Endometrium (tissue), 2 donors: ENCODE results near the gene MAG.

Experiments
- FAIRE-seq: peaks from 2 replicates; lab custom pipeline; 2012; peaks lifted over from hg19 to GRCh38; lab: Jason Lieb, UNC
- donor health status: control.
- donor health status: control.

The MAG gene

GRCh38 chr19:35291916-35292315 is at the start of gene MAG:
Gene MAG (plus strand): TSS chr19:35292161. CDS start chr19:35295409, 3,248 bp downstream.
- no peak for FAIRE-seq

- FAIRE-seq, result no peak
These were observed 45.4 kb upstream of the MAG start for GRCh38 chr19:35246466-35247092.

GRCh38 chr19:35247526-35248309 is 44.2 kb upstream of the MAG start:
- no peak for FAIRE-seq

GRCh38 chr19:35248310-35249145 is 43.4 kb upstream of the MAG start, which contains the start of gene LSR:
Gene LSR (plus strand): TSS chr19:35249002. CDS start chr19:35249023, 21 bp downstream.
- FAIRE-seq, result no peak

- FAIRE-seq, result no peak
These were observed 42.7 kb upstream of the MAG start for GRCh38 chr19:35249146-35249847.

GRCh38 chr19:35249848-35250711 is 41.9 kb upstream of the MAG start:
- no peak for FAIRE-seq

- no peak for FAIRE-seq
These were observed 40.5 kb upstream of the MAG start for GRCh38 chr19:35251456-35251855.

- FAIRE-seq, result no peak
These were observed 38.4 kb upstream of the MAG start for GRCh38 chr19:35253316-35254286.

- no peak for FAIRE-seq
These were observed 37.3 kb upstream of the MAG start for GRCh38 chr19:35254341-35255297.

GRCh38 chr19:35256566-35256965 is 35.4 kb upstream of the MAG start:
- FAIRE-seq, result no peak

GRCh38 chr19:35257113-35257461 is 34.9 kb upstream of the MAG start:
- FAIRE-seq, result no peak

- FAIRE-seq, result no peak
These were observed 31.2 kb upstream of the MAG start for GRCh38 chr19:35260694-35261304.

GRCh38 chr19:35261356-35262100 is 30.4 kb upstream of the MAG start:
- no peak for FAIRE-seq

GRCh38 chr19:35262101-35262761 is 29.7 kb upstream of the MAG start:
- no peak for FAIRE-seq

- FAIRE-seq, result no peak
These were observed 27.5 kb upstream of the MAG start for GRCh38 chr19:35264268-35265125.
